Jurkat, Clone E6-1 (cell line): ENCODE results near the gene TP53RK.

ENCODE experiments used
- DNase-seq: peaks from one replicate; pipeline ENCODE4 v3.0.0-alpha.2; 2011; ENCODE audit warnings: low read depth, low spot score
- H3K4me3 ChIP-seq: 2 replicates; pipeline ENCODE4 v1.5.1; 2011; ENCODE audit warnings: mild to moderate bottlenecking, low read length, control low read depth, moderate library complexity

The TP53RK gene

DNA sequence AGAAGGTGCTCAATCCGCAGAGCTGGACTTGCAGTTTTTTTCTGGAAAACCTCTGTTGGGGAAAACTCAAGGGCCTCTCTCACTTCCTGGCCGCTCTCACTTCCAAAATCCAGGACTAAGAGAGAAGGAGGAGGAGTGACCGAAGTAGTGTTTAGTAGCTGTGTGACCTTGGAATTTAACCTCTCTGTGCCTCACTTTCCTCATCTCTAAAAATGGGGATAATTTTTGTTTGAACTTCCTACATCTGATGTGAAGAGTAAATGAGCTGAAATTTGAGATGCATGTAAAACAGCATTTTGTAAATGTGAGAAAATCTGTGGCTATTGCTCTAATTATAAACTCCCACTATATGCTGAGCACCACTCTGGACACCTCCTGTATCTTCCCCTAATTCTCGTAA, 43.1 kb downstream of the TP53RK start:
- H3K4me3 ChIP-seq: no peak overlapping the region
- no peak for DNase-seq

DNA sequence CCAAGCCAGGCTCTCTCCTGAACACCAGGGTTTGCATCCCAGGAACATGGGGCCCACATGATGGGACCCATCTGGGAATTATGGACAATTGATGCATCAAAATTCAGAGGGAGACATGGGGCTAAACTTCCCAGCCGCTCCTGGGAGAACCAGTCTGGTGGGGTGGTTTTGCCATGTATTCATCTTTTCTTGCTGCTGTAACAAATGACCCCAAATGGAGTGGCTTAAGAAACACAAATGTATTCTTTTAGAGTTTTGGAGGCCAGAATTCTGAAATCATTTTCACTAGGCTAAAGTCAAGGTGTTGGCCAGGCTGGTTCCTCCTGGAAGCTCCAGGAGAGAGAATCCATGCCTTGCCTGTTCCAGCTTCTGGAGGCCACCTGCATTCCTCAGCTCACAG, 44.5 kb downstream of the TP53RK start:
- H3K4me3 ChIP-seq: no peak overlapping the region
- no peak for DNase-seq

DNA sequence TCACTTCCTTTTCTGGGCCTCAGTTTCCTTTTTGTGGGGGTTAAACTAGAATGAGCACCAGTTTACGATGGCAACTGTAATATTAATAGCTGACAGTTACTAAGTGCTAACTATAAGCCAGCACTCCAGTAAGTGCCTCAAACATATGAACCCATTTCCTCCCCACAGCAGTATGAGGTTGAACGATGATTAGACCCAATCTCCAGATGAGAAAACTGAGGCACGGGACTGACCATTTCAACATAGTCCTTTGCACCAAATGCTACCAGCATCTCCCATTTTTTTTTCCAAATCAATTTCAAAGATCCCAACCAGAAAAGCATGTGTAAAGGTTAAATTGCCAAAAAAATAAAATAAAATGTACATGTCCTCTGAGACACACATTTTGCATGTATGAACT, 45.1 kb downstream of the TP53RK start:
- no peak for DNase-seq
- no peak overlapping the region for H3K4me3 ChIP-seq

DNA sequence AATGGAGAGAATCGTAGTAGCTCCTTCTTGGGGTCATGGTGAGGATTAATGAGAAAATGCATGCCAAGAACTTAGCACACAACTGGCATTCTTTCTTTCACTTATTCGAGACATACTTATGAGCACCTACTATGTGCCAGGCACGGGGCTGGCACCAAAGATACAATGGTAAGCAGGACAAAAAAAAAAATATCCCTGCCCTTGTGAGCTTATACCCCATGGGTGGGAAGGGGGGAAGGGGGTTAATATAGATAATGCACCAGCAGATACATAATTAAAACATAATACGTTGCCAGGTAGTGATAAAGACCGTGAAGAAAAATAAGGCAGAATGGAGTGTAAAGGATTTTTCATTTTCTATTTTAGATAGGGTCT, 46.3 kb downstream of the TP53RK start:
- H3K4me3 ChIP-seq: no peak overlapping the region

DNA sequence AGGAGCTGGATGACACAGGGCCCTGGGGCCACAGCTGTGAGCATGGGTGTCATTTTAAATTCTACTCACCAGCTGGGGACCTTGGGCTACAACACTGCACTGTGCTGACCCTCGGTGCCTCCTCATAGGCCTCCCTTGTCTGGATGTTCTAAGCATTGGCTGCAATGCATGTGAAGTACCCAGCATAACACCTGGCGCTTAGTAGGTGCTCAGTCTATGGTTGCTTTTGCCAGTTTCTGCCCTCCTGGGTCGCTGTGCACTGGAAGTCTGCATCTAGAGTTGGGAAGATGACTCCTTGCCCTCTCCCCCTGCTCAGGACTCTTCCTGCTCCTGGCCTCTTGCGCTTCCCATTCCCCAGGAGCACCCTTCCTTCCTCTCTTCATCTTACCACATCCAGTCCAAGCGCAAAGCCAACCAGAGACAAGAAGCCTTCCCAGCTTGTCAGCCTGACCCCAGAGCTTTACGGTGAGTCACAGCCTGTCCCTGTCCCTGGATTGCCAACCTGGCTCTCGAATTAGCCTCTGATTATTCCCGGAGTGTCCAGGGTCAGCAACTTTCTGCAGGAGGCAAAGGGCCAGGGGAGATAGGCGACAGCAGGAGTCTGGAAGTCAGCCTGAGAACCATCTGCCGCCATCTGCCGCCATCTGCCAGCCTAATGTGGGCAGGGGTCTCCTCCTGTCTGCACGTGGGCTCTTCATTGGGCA, 46.8 kb downstream of the TP53RK start:
- H3K4me3 ChIP-seq: no peak overlapping the region
- no peak for DNase-seq

More for the DNA sequence above, 46.3 kb downstream of the TP53RK start:
- DNase-seq: no peak

DNA sequence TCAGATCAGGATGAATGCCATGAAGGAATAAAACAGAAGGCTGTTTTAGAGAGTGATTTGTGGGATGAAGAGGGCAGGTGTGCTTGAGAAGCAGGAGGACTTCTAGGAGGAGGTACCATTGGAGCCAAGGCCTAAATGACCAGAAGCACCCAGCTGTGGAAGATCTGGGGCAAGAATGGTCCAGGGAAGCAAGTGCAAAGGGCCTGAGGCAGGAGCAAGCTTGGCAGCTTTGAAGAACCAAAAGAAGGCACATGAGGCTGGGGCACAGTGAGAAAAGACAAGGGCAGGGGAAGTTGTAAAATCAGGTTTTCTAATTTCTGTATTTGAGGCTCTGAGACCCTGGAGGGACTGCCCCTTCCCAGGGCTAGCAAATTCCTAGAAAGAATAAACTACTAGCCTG, 47.8 kb downstream of the TP53RK start:
- DNase-seq: no peak
- no peak overlapping the region for H3K4me3 ChIP-seq

DNA sequence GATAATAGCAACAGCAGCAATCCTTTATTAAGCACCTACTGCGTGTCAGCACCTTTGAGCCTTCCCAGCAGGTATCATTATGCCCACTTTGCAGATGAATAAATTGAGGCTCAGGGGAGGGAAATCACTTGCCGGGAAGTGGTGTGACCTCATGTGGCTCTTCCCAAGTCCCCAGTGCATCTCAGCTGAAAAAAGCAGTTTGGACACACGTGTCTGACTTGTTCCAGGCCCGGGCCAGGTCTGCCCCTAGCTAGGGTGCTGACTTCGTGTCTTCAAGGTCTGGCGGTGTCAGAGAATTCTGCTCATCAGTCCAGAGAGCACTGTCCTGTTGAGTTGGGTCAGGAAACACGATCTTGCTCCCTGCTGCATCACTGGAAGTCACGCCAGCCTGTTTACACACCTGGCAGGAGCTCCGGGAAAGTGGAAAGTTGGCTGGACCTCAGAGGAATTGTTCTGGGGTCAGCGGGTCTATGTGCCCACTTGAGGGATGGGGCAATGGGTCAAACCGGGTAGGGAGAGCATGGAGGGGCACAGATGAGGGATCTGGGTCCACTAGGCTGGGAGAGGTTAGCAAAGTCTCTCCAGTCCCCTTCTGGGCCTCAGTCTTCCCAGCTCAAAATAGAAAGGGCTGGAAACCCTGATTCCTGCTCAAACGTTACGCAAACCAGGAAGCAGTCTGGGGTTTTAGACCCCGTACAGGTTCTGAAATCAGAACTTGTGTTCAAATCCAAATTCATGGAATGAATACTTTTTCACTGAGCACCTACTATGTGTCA, 48.5 kb downstream of the TP53RK start:
- H3K4me3 ChIP-seq: no peak overlapping the region
- DNase-seq: no peak

DNA sequence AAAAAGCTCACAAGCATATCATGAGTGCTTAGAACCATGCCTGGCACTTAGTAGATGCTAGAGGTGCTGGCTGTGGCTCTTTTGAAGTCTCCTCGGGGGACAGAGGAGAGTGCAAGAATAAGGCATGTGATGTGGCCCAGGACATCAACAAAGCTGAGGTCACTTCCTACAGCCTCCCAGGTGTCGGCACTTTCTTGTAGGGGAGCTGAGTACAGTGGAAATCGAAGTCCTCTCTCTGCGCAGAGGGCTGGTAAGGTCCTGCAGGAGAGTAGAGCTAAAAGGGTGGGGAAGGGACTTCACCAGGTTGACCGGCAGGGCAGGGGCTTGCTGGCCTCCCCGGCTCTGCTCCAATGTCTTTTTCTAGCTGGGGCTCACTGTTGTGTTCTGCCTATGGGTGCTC, 49.2 kb downstream of the TP53RK start:
- DNase-seq: no peak
- no peak overlapping the region for H3K4me3 ChIP-seq

DNA sequence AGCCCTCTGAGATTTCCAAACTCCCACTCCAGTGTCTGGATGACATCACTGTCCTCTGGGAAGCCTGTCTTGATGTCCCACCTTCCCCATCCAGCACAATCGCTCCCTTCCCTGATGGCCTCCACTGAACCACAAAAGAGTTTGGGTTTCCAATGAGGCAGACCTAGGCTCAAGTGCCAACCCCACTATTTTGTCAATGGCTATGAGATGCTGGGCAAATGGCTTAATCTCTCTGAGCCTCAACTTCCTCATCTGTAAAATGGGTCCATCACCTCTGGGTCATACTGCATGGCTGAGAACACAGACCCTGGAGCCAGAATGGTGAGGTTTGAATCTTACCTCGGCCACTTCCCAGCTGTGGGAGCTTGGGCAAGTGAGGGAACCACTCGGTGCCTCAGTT, 49.7 kb downstream of the TP53RK start:
- no peak overlapping the region for H3K4me3 ChIP-seq
- no peak for DNase-seq

DNA sequence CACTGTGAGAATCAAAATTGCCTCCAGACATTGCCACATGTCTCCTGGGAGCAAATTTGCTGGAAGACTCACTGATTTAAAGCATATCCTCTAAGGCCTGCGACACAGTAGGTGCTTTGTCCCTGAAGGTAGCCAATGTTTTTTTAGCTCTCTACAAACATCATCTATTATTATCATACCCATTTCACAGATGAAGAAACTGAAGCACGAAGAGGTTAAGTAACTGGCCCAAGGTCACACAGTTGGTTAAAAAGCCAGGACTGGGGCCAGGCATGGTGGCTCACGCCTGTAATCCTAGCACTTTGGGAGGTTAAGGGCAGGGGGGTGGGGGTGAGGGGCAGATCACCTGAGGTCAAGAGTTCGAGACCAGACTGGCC, 50.4 kb downstream of the TP53RK start:
- no peak overlapping the region for H3K4me3 ChIP-seq

DNA sequence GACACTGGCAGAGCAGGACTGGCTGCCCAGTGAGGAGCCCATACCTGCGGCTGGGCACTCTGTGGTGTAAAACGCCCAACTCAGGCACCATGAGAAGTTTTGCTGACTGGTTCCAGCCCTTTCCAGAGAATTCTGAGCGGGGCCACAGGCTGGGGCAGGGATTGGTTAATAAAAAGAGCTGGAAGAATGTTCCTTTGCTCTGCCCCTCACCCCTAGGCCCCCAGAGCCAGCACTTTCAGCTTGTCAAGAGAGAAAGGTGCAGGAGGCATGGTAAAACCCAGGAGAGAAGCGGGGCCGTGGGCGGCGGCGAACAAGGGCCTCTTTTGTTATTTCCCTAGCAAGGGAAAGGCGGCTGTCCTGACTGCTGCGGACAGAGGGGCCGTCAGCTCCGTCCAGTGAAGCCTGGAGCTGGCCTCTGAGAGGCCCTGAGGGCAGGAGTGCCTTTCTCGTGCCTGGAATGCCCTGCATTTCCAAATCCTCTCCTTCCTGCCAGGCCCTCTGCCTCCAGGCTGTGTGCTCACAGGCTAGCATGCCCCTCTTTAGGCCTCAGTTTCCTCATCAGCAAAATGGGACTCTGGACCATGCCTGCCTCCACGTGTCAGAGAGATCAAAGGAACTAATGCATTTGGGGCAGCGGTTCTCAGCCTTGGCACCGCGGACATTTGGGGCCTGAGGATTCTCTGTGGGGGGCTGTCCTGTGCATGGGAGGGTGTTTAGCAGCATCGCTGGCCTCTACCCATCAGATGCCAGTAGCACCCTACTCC, 50.9 kb downstream of the TP53RK start:
- no peak for DNase-seq
- no peak overlapping the region for H3K4me3 ChIP-seq

More for the DNA sequence above, 50.4 kb downstream of the TP53RK start:
- no peak for DNase-seq

DNA sequence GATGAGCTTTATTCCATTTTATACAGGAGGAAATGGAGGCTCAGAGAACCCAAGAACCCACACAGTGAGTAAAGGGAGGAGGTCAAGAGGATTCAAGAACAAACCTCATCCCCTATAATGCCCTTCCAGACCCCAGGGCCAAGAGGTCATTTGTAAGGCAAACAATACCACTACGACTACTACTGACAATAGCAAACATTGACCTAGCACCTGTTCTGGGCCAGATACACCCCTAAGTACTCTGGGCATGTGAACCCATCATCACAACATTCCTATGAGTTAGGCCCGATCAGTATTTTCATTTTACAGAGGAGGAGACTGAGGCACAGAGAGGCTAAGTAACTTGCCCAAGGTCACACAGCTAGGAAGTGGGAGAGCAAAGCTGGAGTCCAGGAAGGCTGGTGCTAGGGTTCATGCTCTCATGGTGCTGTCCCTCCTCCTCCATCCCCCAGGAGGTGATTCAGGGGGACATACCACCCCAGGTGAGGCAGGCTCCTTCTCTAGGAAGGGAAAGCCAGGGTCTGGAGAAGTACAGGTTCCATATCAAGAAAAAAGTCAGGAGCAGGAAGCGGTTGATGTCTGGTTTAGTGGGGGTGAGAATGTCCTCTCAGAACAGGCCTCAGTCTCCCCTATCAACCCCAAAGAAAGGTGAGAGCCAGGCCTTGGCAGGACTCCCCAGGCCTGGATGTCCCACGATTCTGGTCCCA, 51.7 kb downstream of the TP53RK start:
- no peak overlapping the region for H3K4me3 ChIP-seq
- DNase-seq: no peak

DNA sequence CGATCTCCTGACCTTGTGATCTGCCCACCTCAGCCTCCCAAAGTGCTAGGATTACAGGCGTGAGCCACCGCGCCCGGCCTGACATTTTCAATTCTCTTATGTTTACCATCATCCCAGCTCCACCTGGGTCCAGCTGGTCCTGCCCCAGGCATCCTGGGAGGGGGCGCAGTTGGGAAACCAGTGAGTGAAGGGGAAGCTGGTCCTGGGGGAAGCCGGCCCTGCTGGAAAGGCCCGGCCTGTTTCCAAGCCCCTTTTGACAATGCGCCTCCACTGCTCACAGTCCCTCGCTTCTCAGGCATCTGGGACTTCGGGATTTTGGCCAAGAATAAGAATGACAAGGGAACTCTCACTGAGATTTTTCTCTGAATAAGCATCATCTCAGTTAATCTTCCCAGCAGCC, 52.2 kb downstream of the TP53RK start:
- no peak overlapping the region for H3K4me3 ChIP-seq
- no peak for DNase-seq

DNA sequence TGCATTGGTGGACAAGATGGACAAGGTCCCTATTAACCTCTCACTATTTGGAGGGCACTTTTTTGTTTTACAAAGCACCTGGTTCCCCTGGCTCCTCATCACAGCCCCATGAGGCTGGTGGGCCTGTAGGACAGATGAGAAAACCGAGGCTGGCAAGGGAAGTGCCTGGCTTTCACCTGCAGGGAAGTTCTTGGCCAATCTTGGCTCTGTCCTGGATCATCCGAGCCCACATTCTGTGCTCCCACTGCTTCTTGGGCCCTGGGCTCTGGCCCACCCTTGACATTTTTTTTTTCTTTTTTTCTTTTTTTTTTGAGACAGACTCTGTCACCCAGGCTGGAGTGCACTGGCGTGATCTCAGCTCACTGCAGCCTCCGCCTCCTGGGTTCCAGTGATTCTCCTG, 52.7 kb downstream of the TP53RK start:
- H3K4me3 ChIP-seq: no peak overlapping the region
- DNase-seq: no peak

DNA sequence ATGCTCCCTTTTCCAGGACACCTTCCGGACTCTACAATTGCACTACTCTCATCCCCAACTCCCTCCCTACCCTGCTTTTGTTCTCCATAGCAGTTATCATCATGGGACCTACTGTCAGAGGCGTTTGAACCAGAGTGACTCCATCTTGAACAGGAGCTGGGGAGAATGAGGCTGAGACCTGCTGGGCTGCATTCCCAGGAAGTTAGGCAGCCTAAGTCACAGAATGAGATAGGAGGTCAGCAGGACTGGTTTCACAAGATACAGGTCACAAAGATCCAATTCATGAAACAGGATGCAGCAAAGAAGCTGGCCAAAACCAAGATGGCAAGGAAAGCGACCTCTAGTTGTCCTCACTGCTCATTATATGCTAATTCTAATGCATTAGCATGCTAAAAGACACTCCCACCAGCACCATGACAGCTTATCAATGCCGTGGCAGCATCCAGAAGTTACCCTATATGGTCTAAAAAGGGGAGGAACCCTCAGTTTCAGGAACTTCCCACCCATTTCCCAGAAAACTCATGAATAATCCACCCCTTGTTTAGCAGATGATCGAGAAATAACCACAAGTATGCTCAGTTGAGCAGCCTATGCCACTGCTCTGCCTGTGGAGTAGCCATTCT, 53.6 kb downstream of the TP53RK start:
- H3K4me3 ChIP-seq: no peak overlapping the region
- no peak for DNase-seq

DNA sequence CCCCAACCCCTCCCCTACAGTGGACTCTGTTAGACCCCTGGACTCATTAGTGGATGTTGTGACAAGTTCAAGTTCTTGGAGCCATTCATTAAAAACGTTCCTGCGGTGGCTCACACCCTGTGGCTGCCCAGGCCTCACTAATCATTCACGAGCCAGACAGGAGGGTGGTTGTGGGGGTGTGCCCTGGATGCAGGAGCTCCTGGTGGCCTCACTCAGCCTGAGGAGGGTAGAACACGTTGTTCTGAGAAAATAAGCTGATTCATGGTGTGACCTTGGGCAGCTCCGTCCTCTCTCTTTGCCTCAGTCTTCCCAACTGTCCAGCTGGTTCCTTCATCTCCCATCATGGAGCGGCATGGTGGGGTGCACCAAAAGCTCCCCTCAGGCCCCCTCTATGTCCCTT, 54.7 kb downstream of the TP53RK start:
- no peak overlapping the region for H3K4me3 ChIP-seq
- no peak for DNase-seq
